Neuron (in vitro differentiated cells): Measurements from ENCODE around the gene SYN1.

ENCODE experiments used
- H2AFZ ChIP-seq: one replicate; pipeline ENCODE4 v1.6.1; 2013; ENCODE audit warnings: low read depth, mild to moderate bottlenecking, inconsistent platforms, low read length, moderate library complexity
- H3K27me3 ChIP-seq: one replicate; pipeline ENCODE4 v1.6.1; 2013; ENCODE audit warnings: low read length; ENCODE audit not compliant: insufficient read depth
- H3K36me3 ChIP-seq: one replicate; pipeline ENCODE4 v1.6.1; 2013; ENCODE audit warnings: low read length; ENCODE audit not compliant: insufficient read depth
- H3K4me1 ChIP-seq: one replicate; pipeline ENCODE4 v1.6.1; 2013; ENCODE audit warnings: low read length; ENCODE audit not compliant: insufficient read depth
- H3K4me3 ChIP-seq: 2 replicates; pipeline ENCODE4 v1.5.1; 2013; ENCODE audit warnings: mild to moderate bottlenecking, low read length, moderate library complexity
- H3K9me3 ChIP-seq: one replicate; pipeline ENCODE4 v1.6.1; 2013; ENCODE audit warnings: low read length

SYN1 gene

GRCh38 chrX:47648376-47648775 is 28.7 kb upstream of the SYN1 start:
- H3K9me3 ChIP-seq, result no peaks in the 10 kb centered on the region
- H2AFZ ChIP-seq, result no peak overlapping the region
- H3K4me3 ChIP-seq, result no peak overlapping the region
- peaks cover 5% of the 10 kb centered on the region for H3K36me3 ChIP-seq
- H3K4me1 ChIP-seq, result peaks cover 12% of the 10 kb centered on the region
- H3K27me3 ChIP-seq, result no peaks in the 10 kb centered on the region

GRCh38 chrX:47646636-47647035 is 27.0 kb upstream of the SYN1 start:
- H3K27me3 ChIP-seq, result no peaks in the 10 kb centered on the region
- no peak overlapping the region for H2AFZ ChIP-seq

DNA sequence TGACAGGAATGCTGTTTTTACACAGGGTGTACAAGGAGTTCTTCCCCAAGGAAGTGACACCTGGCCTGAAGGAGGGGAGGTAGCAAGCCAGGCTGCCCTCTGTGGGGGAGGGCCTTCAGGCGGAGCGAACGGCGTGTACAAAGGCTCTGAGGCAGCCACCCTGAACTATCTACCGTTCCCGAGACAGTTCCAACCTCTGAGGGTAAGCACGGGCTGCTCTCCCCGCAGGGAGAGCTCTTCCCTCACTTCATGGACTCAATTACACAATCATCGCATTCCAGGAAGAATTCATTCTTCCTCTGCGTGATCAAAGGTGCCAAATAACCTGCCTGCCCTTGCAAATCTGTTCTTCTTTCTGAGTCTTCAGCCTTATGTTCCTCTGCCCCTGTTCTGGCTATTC is 25.9 kb upstream of the SYN1 start:
- Histone ChIP-seq H2AFZ (no peak overlapping the region), H3K4me1 (peaks cover 2% of the 10 kb centered on the region), H3K9me3 (peaks cover 12% of the 10 kb centered on the region)

More at GRCh38 chrX:47646636-47647035, 27.0 kb upstream of the SYN1 start:
- Histone ChIP-seq H3K36me3 (peaks cover under 1% of the 10 kb centered on the region), H3K9me3 (peaks cover 3% of the 10 kb centered on the region), H3K4me1 (peaks cover 9% of the 10 kb centered on the region), H3K4me3 (no peak overlapping the region)

DNA sequence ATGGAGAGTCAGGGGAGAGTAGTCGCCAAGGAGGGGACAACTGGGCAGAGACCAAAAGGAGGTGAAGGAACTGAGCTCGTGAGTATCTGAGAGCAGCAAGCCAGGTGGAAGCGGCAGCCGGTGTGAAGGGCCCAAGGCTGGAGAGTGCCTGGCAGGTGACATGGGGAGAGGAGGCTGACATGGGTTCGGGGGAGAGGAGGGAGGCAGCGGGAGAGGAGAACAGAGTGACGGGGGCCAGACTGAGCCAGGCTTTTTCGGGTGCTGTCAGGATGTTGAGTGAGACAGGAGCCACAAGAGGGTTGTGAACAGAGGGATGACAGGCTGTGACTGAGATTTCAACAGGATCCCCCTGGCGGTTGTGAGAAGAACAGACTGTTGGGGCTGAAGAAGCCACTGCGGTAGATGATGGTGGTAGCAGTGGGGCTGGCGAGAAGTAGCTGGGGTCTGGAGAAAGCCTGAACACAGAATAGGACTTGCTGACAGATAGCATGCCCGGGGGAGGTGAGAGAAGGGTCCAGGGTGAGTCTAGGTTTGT is 25.0 kb upstream of the SYN1 start:
- Histone ChIP-seq H2AFZ (no peak overlapping the region), H3K36me3 (peaks cover 19% of the 10 kb centered on the region), H3K27me3 (no peaks in the 10 kb centered on the region), H3K4me1 (peaks cover 2% of the 10 kb centered on the region), H3K9me3 (peaks cover 14% of the 10 kb centered on the region), H3K4me3 (no peak overlapping the region)

More for the DNA sequence above, 25.9 kb upstream of the SYN1 start:
- H3K27me3 ChIP-seq, result no peaks in the 10 kb centered on the region
- no peak overlapping the region for H3K4me3 ChIP-seq
- H3K36me3 ChIP-seq, result peaks cover 11% of the 10 kb centered on the region

DNA sequence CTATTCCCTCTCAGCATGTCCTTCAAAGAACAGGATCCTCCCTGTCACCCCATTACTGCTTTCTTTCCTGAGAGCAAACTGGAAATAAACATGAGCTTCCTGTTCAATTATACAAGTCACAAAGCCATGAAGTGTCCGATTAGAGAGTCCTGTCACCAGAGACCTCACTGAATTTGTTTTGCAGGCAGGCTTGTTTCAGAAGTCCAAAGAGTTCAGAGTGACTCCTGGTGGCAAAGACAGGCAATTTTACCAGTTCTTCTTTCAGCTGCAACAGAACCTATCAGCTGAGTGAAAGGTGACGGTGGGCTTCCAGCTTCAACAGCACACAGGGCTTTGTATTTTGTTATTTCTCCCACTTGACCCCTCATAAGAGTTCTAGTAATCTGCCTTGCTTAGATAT is 24.3 kb upstream of the SYN1 start:
- Histone ChIP-seq H3K9me3 (peaks cover 17% of the 10 kb centered on the region), H3K36me3 (peaks cover 19% of the 10 kb centered on the region), H3K4me1 (peaks cover 2% of the 10 kb centered on the region), H3K27me3 (no peaks in the 10 kb centered on the region), H3K4me3 (no peak overlapping the region), H2AFZ (no peak overlapping the region)

GRCh38 chrX:47638816-47639215 is 19.2 kb upstream of the SYN1 start:
- Histone ChIP-seq H3K4me1 (peaks cover 2% of the 10 kb centered on the region), H2AFZ (no peak overlapping the region), H3K9me3 (peaks cover 19% of the 10 kb centered on the region), H3K27me3 (no peaks in the 10 kb centered on the region), H3K4me3 (no peak overlapping the region), H3K36me3 (peaks cover 32% of the 10 kb centered on the region)

- peaks cover 32% of the 10 kb centered on the region for H3K36me3 ChIP-seq
- peaks cover 19% of the 10 kb centered on the region for H3K9me3 ChIP-seq
- no peak overlapping the region for H2AFZ ChIP-seq
- no peak overlapping the region for H3K4me3 ChIP-seq
- no peaks in the 10 kb centered on the region for H3K27me3 ChIP-seq
- no peaks in the 10 kb centered on the region for H3K4me1 ChIP-seq
Measured at GRCh38 chrX:47637546-47638195, 18.0 kb upstream of the SYN1 start.

DNA sequence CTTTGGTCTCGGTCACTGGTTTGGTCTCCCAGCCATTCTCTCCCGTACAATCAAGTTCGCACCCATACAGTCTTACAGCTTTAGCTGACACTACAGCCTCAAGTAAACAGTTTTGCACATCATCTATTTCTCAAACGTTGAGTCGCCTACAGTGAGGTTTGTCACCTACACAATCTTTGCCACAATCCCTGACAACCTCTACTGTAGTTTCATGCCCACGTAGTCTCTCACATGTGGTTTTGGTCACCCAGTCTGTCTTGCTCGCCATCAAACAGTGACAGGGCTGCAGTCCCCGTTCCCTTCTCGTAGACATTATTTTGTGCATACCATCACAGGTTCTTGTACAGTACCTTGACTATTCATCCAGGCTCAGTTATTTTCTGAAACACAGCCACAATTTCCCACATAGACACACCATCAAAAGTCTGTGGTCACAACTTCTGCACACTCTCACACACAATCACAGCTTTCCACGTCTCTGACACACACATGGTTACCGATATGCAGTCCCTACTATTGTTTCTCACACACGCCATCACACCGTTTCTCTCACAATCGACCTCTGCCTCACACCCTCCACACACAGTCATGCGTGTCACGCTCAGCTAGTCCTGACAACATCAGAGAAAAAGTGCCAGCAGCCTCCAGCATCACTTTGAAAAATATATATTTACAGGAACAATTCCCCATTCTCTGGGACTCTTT is 15.4 kb upstream of the SYN1 start:
- H3K27me3 ChIP-seq, result no peaks in the 10 kb centered on the region
- H3K4me3 ChIP-seq, result no peak overlapping the region
- H3K9me3 ChIP-seq, result peaks cover 5% of the 10 kb centered on the region
- H3K36me3 ChIP-seq, result peaks cover 16% of the 10 kb centered on the region
- no peaks in the 10 kb centered on the region for H3K4me1 ChIP-seq
- H2AFZ ChIP-seq, result no peak overlapping the region

DNA sequence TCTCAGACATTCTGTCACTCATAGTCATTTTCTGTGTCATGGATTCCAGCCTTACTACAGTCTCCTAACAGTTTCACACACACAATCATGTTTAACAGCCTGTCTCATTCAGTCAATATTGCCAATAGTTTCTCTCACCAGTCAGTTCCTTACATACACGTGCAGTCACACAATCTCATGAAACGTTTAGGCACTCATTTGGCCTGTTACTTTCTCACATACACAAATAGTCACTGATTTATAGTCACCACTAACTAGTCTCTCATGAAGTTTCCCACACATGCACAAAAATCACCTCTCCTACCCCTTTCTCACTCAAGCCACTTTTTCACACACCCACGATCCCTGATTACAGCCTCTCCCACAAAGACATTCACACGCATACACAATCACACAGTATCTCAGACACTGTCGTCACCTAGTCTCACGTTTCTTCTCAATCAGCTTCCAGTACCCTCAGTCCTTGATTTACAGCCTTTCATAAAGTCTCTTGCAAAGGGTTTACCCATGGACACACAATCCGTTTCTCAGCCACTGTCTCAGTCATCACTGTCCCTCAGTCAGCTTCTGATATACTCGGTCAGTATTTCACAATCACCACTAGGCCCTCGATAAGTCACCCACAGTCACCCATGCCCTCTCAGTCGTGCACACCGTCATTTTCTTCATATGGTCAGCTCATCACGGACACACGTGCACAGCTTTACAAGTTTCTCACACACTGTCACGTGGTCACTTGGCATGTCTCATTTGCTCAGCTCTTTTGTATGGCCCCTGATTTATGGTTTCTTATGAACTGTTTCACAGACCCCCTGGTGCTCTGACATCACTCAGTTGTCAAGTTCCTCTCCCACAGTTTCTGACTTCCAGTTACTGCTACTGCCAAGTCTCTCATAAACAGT is 14.3 kb upstream of the SYN1 start:
- Histone ChIP-seq H3K4me3 (no peak overlapping the region), H3K9me3 (peaks cover 1% of the 10 kb centered on the region), H3K4me1 (no peaks in the 10 kb centered on the region), H3K27me3 (no peaks in the 10 kb centered on the region), H3K36me3 (peaks cover 13% of the 10 kb centered on the region), H2AFZ (no peak overlapping the region)

DNA sequence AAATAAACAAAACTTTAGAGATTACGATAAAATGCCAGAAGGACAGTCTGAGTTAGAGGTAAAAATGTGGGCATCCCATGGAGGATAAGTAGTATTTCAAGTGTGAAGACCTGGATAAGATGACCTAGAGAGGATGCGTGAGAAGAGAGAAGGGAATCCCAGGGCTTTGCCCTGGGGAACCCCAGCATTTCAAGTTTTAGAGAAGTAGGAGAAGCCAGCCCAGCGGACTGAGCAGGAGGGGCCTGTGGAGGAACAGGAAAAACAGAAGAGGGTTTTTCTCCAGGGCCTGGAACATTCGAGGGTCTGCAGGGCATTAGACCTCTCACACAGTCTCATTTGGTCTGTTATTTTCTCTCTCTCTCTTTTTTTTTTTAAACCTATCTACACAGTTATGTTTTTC is 13.0 kb upstream of the SYN1 start:
- H3K4me3 ChIP-seq, result no peak overlapping the region
- H2AFZ ChIP-seq, result no peak overlapping the region
- no peaks in the 10 kb centered on the region for H3K4me1 ChIP-seq
- H3K27me3 ChIP-seq, result no peaks in the 10 kb centered on the region
- no peaks in the 10 kb centered on the region for H3K9me3 ChIP-seq
- H3K36me3 ChIP-seq, result peaks cover 13% of the 10 kb centered on the region

DNA sequence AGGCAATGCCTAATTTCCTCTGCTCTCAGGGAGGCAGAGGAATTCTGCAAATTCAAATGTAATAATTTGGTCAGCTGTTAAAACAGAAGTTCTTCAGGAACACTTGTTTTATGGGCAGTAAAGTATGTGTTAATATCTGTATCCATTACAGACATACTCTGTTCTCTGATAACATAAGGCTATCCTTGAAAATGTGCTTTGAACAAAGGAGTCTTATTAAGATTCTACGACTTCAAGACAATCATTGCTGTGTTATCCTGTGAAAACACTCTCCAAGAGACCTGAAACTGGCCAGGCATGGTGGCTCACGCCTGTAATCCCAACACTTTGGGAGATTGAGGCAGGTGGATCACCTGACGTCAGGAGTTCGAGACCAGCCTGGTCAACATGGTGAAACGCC is 12.0 kb upstream of the SYN1 start:
- Histone ChIP-seq H2AFZ (no peak overlapping the region), H3K4me3 (no peak overlapping the region), H3K36me3 (peaks cover 10% of the 10 kb centered on the region), H3K27me3 (no peaks in the 10 kb centered on the region), H3K9me3 (no peaks in the 10 kb centered on the region), H3K4me1 (no peaks in the 10 kb centered on the region)

GRCh38 chrX:47629419-47630200 is 10.0 kb upstream of the SYN1 start, which contains the start of gene CFP:
CFP (minus strand) TSS chrX:47629930; CDS start chrX:47629844, 86 bp downstream.
- Histone ChIP-seq H3K4me1 (no peaks in the 10 kb centered on the region), H3K36me3 (no peaks in the 10 kb centered on the region), H3K27me3 (no peaks in the 10 kb centered on the region), H3K4me3 (no peak within 1 kb of the TSS), H2AFZ (no peak within 1 kb of the TSS), H3K9me3 (no peaks in the 10 kb centered on the region)
